Measurements from ENCODE around the gene AREG.

The AREG gene

GRCh38 chr4:74433541-74434172, 11.3 kb upstream of the AREG start:
- no peak for DNase-seq

GRCh38 chr4:74435296-74435695, 9.6 kb upstream of the AREG start:
- DNase-seq: no peak

- DNase-seq: no peak
These were observed 7.1 kb upstream of the AREG start for GRCh38 chr4:74437866-74438265.

GRCh38 chr4:74438661-74439060, 6.3 kb upstream of the AREG start:
- DNase-seq: no peak

GRCh38 chr4:74439952-74440351, 5.0 kb upstream of the AREG start:
- no peak for DNase-seq

GRCh38 chr4:74440356-74440755, 4.6 kb upstream of the AREG start:
- DNase-seq: no peak

GRCh38 chr4:74441744-74442143, 3.2 kb upstream of the AREG start:
- DNase-seq: no peak

- no peak for DNase-seq
These were observed 1.4 kb downstream of the AREG start for GRCh38 chr4:74446193-74446868.

- DNase-seq: no peak
These were observed 2.0 kb downstream of the AREG start for GRCh38 chr4:74446896-74447295.

GRCh38 chr4:74447636-74448233, 2.8 kb downstream of the AREG start:
- DNase-seq: no peak

GRCh38 chr4:74449571-74450297, 4.8 kb downstream of the AREG start:
- no peak for DNase-seq

- DNase-seq: no peak
These were observed 5.4 kb downstream of the AREG start for GRCh38 chr4:74450298-74450683.

GRCh38 chr4:74451214-74451661, 6.3 kb downstream of the AREG start:
- no peak for DNase-seq

- DNase-seq: no peak
These were observed 8.2 kb downstream of the AREG start for GRCh38 chr4:74453037-74453635.

- DNase-seq: no peak
These were observed 9.2 kb downstream of the AREG start for GRCh38 chr4:74453829-74454742.

GRCh38 chr4:74455361-74456055, 10.6 kb downstream of the AREG start:
- no peak for DNase-seq

- DNase-seq: no peak
These were observed 11.3 kb downstream of the AREG start for GRCh38 chr4:74456056-74456744.

- no peak for DNase-seq
These were observed 12.0 kb downstream of the AREG start for GRCh38 chr4:74456849-74457395.

- no peak for DNase-seq
These were observed 15.9 kb downstream of the AREG start for GRCh38 chr4:74460833-74461232.

- no peak for DNase-seq
These were observed 18.2 kb downstream of the AREG start for GRCh38 chr4:74463123-74463522.

GRCh38 chr4:74464291-74464690, 19.4 kb downstream of the AREG start:
- DNase-seq: no peak

All from cortex of kidney (tissue), 1 donor.